Measurements from ENCODE around the gene GRAMD1A.
A peak's percentile ranks its signal among the peaks of the same experiment; 100 is the strongest.
"Not testable (repeated sequence)": the region's sequence is repeated elsewhere in the genome, so short reads cannot be mapped to it uniquely, and the experiment has no call there.

GRAMD1A gene

GRCh38 chr19:34964598-34964997 lies 35.5 kb upstream of the GRAMD1A start:
- no peak overlapping the region for H2BK12ac ChIP-seq (ENCODE audit: low read length in 2 of 2)
- WGBS, result 13% methylated on average over 2 of the region's 6 CpGs
- no peak for DNase-seq

GRCh38 chr19:34965505-34965904 lies 34.6 kb upstream of the GRAMD1A start:
- not testable (repeated sequence) for H3K4me3 ChIP-seq (ENCODE audit: insufficient read depth in 1 of 2, low read depth in 1 of 2, low read length in 2 of 2); H3K9me3 ChIP-seq (ENCODE audit: control insufficient read depth, low read length); H2BK5ac ChIP-seq (ENCODE audit: low read depth, low read length, poor library complexity, severe bottlenecking); H4K8ac ChIP-seq (ENCODE audit: low read length); H3K27ac ChIP-seq (ENCODE audit: low read length, poor library complexity, severe bottlenecking); H3K9ac ChIP-seq (ENCODE audit: low read length); DNase-seq; H2BK12ac ChIP-seq (ENCODE audit: low read length in 2 of 2); H3K23ac ChIP-seq (ENCODE audit: low read length in 2 of 2); H3K4me2 ChIP-seq (ENCODE audit: low read length, poor library complexity, severe bottlenecking); H3K36me3 ChIP-seq (ENCODE audit: control insufficient read depth in 1 of 2, insufficient read depth in 2 of 2, low read depth in 1 of 2, low read length in 2 of 2); H2BK120ac ChIP-seq (ENCODE audit: low read depth, low read length); H3K18ac ChIP-seq (ENCODE audit: low read depth in 1 of 2, low read length in 2 of 2); H4K91ac ChIP-seq (ENCODE audit: low read length); H2AFZ ChIP-seq (ENCODE audit: low read depth, low read length); H3K14ac ChIP-seq (ENCODE audit: low read length in 2 of 2); H3K27me3 ChIP-seq (ENCODE audit: control insufficient read depth in 1 of 2, insufficient read depth in 1 of 2, low read length in 2 of 2); H2BK15ac ChIP-seq (ENCODE audit: low read depth, poor library complexity, severe bottlenecking); H2AK5ac ChIP-seq (ENCODE audit: low read length, severe bottlenecking); H3K4ac ChIP-seq (ENCODE audit: low read depth in 1 of 2, low read length in 2 of 2)
- peaks cover 16% of the 10 kb centered on the region for H3K4me1 ChIP-seq (ENCODE audit: control insufficient read depth, insufficient read depth, low read depth, low read length)
- WGBS, result 82% methylated on average over 5 of the region's 5 CpGs
- H3K79me1 ChIP-seq (replicated peaks; ENCODE audit: low read length, poor library complexity, severe bottlenecking), result peaks cover 12% of the 10 kb centered on the region

More at GRCh38 chr19:34964598-34964997, 35.5 kb upstream of the GRAMD1A start:
- Histone ChIP-seq H4K8ac (ENCODE audit: low read length) (no peak overlapping the region), H3K27me3 (ENCODE audit: control insufficient read depth in 1 of 2, insufficient read depth in 1 of 2, low read length in 2 of 2) (peaks cover 0 to 9% of the 10 kb centered on the region in 2 experiments), H2AK5ac (ENCODE audit: low read length, severe bottlenecking) (no peak overlapping the region), H3K18ac (ENCODE audit: low read depth in 1 of 2, low read length in 2 of 2) (no peak overlapping the region), H2BK5ac (ENCODE audit: low read depth, low read length, poor library complexity, severe bottlenecking) (no peak overlapping the region), H3K36me3 (ENCODE audit: control insufficient read depth in 1 of 2, insufficient read depth in 2 of 2, low read depth in 1 of 2, low read length in 2 of 2) (peaks cover 9 to 17% of the 10 kb centered on the region in 2 experiments), H3K14ac (ENCODE audit: low read length in 2 of 2) (no peak overlapping the region), H2BK120ac (ENCODE audit: low read depth, low read length) (no peak overlapping the region), H2AFZ (ENCODE audit: low read depth, low read length) (no peak overlapping the region), H3K4me2 (ENCODE audit: low read length, poor library complexity, severe bottlenecking) (no peak overlapping the region), H2BK15ac (ENCODE audit: low read depth, poor library complexity, severe bottlenecking) (no peak overlapping the region), H3K9ac (ENCODE audit: low read length) (peak overlapping the region; percentile 82), H3K4ac (ENCODE audit: low read depth in 1 of 2, low read length in 2 of 2) (no peak overlapping the region), H3K4me1 (ENCODE audit: control insufficient read depth, insufficient read depth, low read depth, low read length) (peaks cover 20% of the 10 kb centered on the region), H3K23ac (ENCODE audit: low read length in 2 of 2) (no peak overlapping the region), H3K27ac (ENCODE audit: low read length, poor library complexity, severe bottlenecking) (no peak overlapping the region), H3K79me1 (replicated peaks; ENCODE audit: low read length, poor library complexity, severe bottlenecking) (peaks cover 14% of the 10 kb centered on the region), H3K9me3 (ENCODE audit: control insufficient read depth, low read length) (peaks cover 17% of the 10 kb centered on the region), H3K4me3 (ENCODE audit: insufficient read depth in 1 of 2, low read depth in 1 of 2, low read length in 2 of 2) (no peak overlapping the region), H4K91ac (ENCODE audit: low read length) (no peak overlapping the region)

GRCh38 chr19:34967551-34967950 lies 32.6 kb upstream of the GRAMD1A start:
- 76% methylated on average over 3 of the region's 6 CpGs for WGBS

GRCh38 chr19:34969721-34970120 lies 30.4 kb upstream of the GRAMD1A start:
- Histone ChIP-seq H3K27ac (ENCODE audit: low read length, poor library complexity, severe bottlenecking) (no peak overlapping the region), H2AFZ (ENCODE audit: low read depth, low read length) (no peak overlapping the region), H4K8ac (ENCODE audit: low read length) (no peak overlapping the region), H2AK5ac (ENCODE audit: low read length, severe bottlenecking) (no peak overlapping the region), H3K9ac (ENCODE audit: low read length) (no peak overlapping the region), H3K4me3 (ENCODE audit: insufficient read depth in 1 of 2, low read depth in 1 of 2, low read length in 2 of 2) (no peak overlapping the region), H4K91ac (ENCODE audit: low read length) (no peak overlapping the region), H2BK120ac (ENCODE audit: low read depth, low read length) (no peak overlapping the region), H3K14ac (ENCODE audit: low read length in 2 of 2) (no peak overlapping the region), H3K23ac (ENCODE audit: low read length in 2 of 2) (no peak overlapping the region), H2BK15ac (ENCODE audit: low read depth, poor library complexity, severe bottlenecking) (no peak overlapping the region), H3K4me2 (ENCODE audit: low read length, poor library complexity, severe bottlenecking) (no peak overlapping the region), H2BK12ac (ENCODE audit: low read length in 2 of 2) (no peak overlapping the region), H3K4me1 (ENCODE audit: control insufficient read depth, insufficient read depth, low read depth, low read length) (peaks cover 1% of the 10 kb centered on the region), H2BK5ac (ENCODE audit: low read depth, low read length, poor library complexity, severe bottlenecking) (no peak overlapping the region), H3K4ac (ENCODE audit: low read depth in 1 of 2, low read length in 2 of 2) (no peak overlapping the region), H3K36me3 (ENCODE audit: control insufficient read depth in 1 of 2, insufficient read depth in 2 of 2, low read depth in 1 of 2, low read length in 2 of 2) (no peaks in the 10 kb centered on the region), H3K18ac (ENCODE audit: low read depth in 1 of 2, low read length in 2 of 2) (no peak overlapping the region), H3K27me3 (ENCODE audit: control insufficient read depth in 1 of 2, insufficient read depth in 1 of 2, low read length in 2 of 2) (peaks cover 4 to 9% of the 10 kb centered on the region in 2 experiments), H3K9me3 (ENCODE audit: control insufficient read depth, low read length) (peaks cover 6% of the 10 kb centered on the region), H3K79me1 (replicated peaks; ENCODE audit: low read length, poor library complexity, severe bottlenecking) (no peaks in the 10 kb centered on the region)
- WGBS, result 90% methylated on average over 6 of the region's 6 CpGs
- DNase-seq, result no peak

More at GRCh38 chr19:34967551-34967950, 32.6 kb upstream of the GRAMD1A start:
- H2AFZ ChIP-seq (ENCODE audit: low read depth, low read length), result no peak overlapping the region
- no peak overlapping the region for H2BK12ac ChIP-seq (ENCODE audit: low read length in 2 of 2)
- no peak overlapping the region for H3K4me3 ChIP-seq (ENCODE audit: insufficient read depth in 1 of 2, low read depth in 1 of 2, low read length in 2 of 2)
- H2AK5ac ChIP-seq (ENCODE audit: low read length, severe bottlenecking), result no peak overlapping the region
- H3K27ac ChIP-seq (ENCODE audit: low read length, poor library complexity, severe bottlenecking), result no peak overlapping the region
- peaks cover 3% of the 10 kb centered on the region for H3K79me1 ChIP-seq (replicated peaks; ENCODE audit: low read length, poor library complexity, severe bottlenecking)
- H4K91ac ChIP-seq (ENCODE audit: low read length), result no peak overlapping the region
- DNase-seq, result no peak
- peaks cover 6% of the 10 kb centered on the region for H3K9me3 ChIP-seq (ENCODE audit: control insufficient read depth, low read length)
- no peak overlapping the region for H3K18ac ChIP-seq (ENCODE audit: low read depth in 1 of 2, low read length in 2 of 2)
- H3K4ac ChIP-seq (ENCODE audit: low read depth in 1 of 2, low read length in 2 of 2), result no peak overlapping the region
- H2BK15ac ChIP-seq (ENCODE audit: low read depth, poor library complexity, severe bottlenecking), result no peak overlapping the region
- H4K8ac ChIP-seq (ENCODE audit: low read length), result no peak overlapping the region
- H3K36me3 ChIP-seq (ENCODE audit: control insufficient read depth in 1 of 2, insufficient read depth in 2 of 2, low read depth in 1 of 2, low read length in 2 of 2), result no peaks in the 10 kb centered on the region
- H3K4me2 ChIP-seq (ENCODE audit: low read length, poor library complexity, severe bottlenecking), result no peak overlapping the region
- H3K27me3 ChIP-seq (ENCODE audit: control insufficient read depth in 1 of 2, insufficient read depth in 1 of 2, low read length in 2 of 2), result peaks cover 4 to 9% of the 10 kb centered on the region in 2 experiments
- no peak overlapping the region for H3K23ac ChIP-seq (ENCODE audit: low read length in 2 of 2)
- H2BK120ac ChIP-seq (ENCODE audit: low read depth, low read length), result no peak overlapping the region
- H2BK5ac ChIP-seq (ENCODE audit: low read depth, low read length, poor library complexity, severe bottlenecking), result no peak overlapping the region
- H3K14ac ChIP-seq (ENCODE audit: low read length in 2 of 2), result no peak overlapping the region
- no peak overlapping the region for H3K9ac ChIP-seq (ENCODE audit: low read length)
- peaks cover 6% of the 10 kb centered on the region for H3K4me1 ChIP-seq (ENCODE audit: control insufficient read depth, insufficient read depth, low read depth, low read length)

Measured in mesenchymal stem cell (in vitro differentiated cells and primary cell).